ENCODE measurements around the gene BICC1.

- TF ChIP-seq GABPA (IDR thresholded peaks at IDR 0.05; ENCODE audit: low read depth) (no peak), CTCF (IDR thresholded peaks at IDR 0.05; ENCODE audit: insufficient read depth, low read length) (no peak), REST (IDR thresholded peaks at IDR 0.05; ENCODE audit: insufficient replicate concordance, low read depth) (no peak), POLR2AphosphoS5 (IDR thresholded peaks at IDR 0.05; ENCODE audit: low read depth) (no peak)
These were observed 744 bp upstream of the BICC1 start for GRCh38 chr10:58511765-58512490.

All from HL-60 (cell line).